Stomach (tissue), 4 donors: ENCODE measurements around the gene MBNL2.

Source experiments
- CTCF ChIP-seq, 7 experiments: fragments of 450-650 bp in 4 of 7; fragments of 200-600 bp in 3 of 7; sonication (generic) in 3 of 7; IDR thresholded peaks; one replicate each; pipeline ENCODE4 v1.5.1; 2016 to 2019; ENCODE audit warnings: antibody characterized with exemption in 7 of 7, control low read depth in 2 of 7, mild to moderate bottlenecking in 1 of 7
- POLR2A ChIP-seq, 4 donors: fragments of 450-650 bp; IDR thresholded peaks; one replicate each; pipeline ENCODE4 v1.6.1; 2016; ENCODE audit warnings: antibody characterized with exemption in 4 of 4, control low read depth in 2 of 4, mild to moderate bottlenecking in 1 of 4, moderate library complexity in 1 of 4
- POLR2AphosphoS5 ChIP-seq, 3 donors: sonication (generic); formaldehyde crosslinking; IDR thresholded peaks; one replicate each; pipeline ENCODE4 v1.6.1; 2016; ENCODE audit warnings: antibody characterized with exemption in 3 of 3

GRCh38 chr13:97243915-97244781 is 22.0 kb downstream of the MBNL2 start:
- TF ChIP-seq CTCF (IDR thresholded peaks at IDR 0.05) (no peak), POLR2A (IDR thresholded peaks at IDR 0.05) (no peak), POLR2AphosphoS5 (IDR thresholded peaks at IDR 0.05) (no peak)
